NCI-H2107 (cell line): ENCODE data around the gene SLC39A9.
"Not testable (repeated sequence)": the region's sequence is repeated elsewhere in the genome, so short reads cannot be mapped to it uniquely, and the experiment has no call there.

Source experiments
- DNase-seq: peaks from one replicate; lab custom pipeline; 2025; lab: John Stamatoyannopoulos, UW

SLC39A9 gene

GRCh38 chr14:69478055-69478454 lies 79.6 kb downstream of the SLC39A9 start:
- DNase-seq = not testable (repeated sequence)

- DNase-seq = no peak
These were observed 81.2 kb downstream of the SLC39A9 start for GRCh38 chr14:69479696-69480095.

DNA sequence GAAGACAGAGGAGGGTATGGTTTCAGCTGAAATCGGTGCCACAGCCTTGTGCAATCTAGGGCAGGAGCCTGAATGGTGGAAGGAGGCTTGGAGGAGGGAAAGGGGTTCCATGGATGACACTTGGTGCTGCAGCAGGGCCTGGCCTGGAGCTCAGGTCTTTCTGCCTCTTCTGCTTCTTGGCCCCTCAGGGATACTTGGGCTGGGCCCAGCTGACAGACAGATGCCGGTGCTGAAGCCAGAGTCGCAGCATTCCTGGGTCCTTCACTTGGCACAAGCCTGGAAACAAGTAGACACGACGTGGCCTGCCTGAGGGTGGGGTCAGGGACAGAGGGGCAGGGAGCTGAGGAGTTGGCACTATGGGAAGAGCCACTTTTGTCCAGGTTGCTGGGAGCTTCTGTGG lies 81.6 kb downstream of the SLC39A9 start:
- no peak for DNase-seq

- DNase-seq = peak; percentile 39
These were observed 83.5 kb downstream of the SLC39A9 start for GRCh38 chr14:69481815-69482568.

DNA sequence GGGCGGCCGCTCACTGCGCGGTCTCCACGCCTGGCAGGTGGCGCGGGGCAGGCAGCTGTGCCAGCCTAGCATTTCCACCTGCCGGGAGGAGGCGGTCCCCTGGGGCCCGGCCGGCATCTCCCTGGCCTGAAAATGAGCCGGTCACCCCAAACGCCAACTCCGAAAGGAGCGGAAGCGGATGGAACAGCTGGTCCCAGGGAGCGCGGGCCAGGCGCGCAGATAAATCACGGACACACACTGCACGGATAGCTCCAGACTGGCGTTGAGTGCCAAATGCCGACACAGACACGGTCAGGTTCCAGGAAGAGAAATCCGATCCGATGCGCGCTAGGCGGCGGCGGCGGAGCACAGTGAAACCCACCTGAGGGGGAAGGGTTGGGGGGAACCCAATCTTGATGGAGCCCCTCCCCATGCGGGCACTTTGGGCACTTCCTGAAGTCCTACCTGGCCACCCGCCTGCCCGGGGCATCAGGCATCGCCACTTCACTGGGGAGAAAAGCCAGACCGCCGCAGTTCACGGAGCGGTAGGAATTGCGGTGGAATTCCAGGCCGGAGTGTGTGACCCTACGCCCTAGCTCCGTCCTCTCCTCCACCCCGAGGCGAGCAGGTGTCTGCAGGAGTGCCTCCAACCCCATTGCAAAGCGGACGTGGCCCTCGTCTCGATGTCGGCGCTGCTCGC lies 85.4 kb downstream of the SLC39A9 start:
- peak; percentile 61 for DNase-seq

- DNase-seq = no peak
These were observed 86.2 kb downstream of the SLC39A9 start, which contains the start of gene PLEKHD1 for GRCh38 chr14:69484444-69485314. PLEKHD1 (plus strand) TSS chr14:69484728; CDS start chr14:69484966, 238 bp downstream.

- DNase-seq = no peak
These were observed 86.8 kb downstream of the SLC39A9 start for GRCh38 chr14:69485315-69485660.

GRCh38 chr14:69485701-69486100 lies 87.2 kb downstream of the SLC39A9 start:
- no peak for DNase-seq

GRCh38 chr14:69487226-69487625 lies 88.7 kb downstream of the SLC39A9 start:
- no peak for DNase-seq

DNA sequence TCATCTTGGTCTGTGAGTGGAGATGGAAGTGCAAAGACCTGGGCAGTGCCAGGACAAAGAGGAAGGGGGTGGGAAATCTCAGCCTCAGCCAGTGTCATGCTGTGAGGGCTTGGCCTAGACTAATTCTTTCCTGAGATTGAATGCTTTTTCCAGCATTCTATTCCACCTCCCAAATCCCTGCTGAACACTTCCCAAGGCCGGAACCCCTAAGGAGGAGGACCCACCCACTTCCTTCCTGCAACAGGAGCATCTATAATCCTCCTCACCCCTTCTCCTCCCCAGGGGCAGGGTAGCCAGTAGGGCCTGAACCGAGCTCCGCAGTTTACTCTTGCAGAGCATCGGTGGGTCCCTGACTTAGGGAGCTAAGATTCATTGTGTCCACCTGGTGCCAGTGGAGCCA lies 89.3 kb downstream of the SLC39A9 start:
- no peak for DNase-seq

DNA sequence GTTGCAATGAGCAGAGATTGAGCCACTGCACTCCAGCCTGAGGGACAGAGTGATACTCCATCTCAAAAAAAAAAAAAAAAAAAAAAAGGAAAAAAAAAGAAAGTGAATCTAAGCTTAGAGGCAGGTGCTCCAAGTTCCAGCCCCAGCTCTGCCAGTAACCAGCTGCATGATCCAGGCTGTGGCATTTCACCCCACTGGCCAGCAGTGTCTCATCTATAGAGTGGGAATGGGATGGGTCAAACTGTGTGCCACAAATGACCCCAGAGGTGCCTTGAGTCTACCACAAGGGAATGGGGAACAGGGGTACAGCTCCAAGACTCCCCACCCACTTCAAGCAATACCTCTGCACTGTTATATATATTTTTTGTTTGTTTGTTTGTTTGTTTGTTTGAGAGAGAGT lies 91.0 kb downstream of the SLC39A9 start:
- DNase-seq = no peak

DNA sequence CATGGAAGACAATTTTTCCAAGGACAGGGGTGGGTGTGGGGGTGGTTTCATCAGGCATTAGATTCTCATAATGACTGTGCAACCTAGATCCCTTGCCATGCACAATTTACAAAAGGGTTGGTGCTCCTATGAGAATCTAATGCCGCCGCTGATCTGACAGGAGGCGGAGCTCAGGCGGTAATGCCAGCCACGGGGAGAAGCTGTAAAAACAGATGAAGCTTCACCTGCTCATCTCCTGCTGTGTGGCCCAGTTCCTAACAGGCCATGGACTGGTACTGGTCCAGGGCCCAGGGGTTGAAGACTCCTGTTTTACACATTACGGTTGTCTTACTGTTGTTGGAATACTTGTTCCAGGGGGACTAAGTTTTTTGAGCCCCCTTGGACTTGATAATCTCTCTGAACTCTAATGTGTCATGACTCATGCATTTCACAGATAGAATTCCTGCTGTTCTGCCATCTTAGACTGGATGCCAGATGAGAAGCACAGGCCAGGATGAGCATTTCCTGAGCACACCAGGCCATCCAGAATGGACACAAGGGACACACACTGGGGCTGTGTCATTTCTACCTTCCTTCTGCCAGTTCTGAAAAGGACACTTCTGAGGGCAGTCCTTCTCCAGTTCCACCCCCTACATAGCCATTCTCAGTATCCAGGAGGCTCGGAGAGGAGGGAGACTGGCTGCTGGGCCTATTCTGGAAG lies 91.9 kb downstream of the SLC39A9 start:
- DNase-seq = no peak

- no peak for DNase-seq
These were observed 92.7 kb downstream of the SLC39A9 start for GRCh38 chr14:69491193-69491592.

DNA sequence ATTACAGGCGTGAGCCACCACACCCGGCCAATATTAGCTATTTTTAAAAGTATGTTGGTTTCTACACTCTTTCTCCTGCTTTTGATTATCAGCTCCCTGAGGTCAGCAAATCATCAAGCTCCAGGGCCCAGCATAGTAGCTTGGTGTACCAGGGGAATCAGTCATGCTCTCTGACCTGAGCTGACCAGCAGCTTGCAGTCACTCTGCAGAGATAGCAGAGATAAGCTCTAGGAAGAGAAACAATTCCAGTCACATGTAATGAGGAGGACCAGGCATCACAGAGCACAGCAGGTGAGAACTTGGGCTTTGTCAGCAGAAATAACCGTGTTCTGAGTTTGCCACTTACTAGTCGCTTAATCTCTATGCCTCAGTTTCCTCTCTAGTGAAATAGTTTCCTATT lies 94.5 kb downstream of the SLC39A9 start:
- DNase-seq = no peak

DNA sequence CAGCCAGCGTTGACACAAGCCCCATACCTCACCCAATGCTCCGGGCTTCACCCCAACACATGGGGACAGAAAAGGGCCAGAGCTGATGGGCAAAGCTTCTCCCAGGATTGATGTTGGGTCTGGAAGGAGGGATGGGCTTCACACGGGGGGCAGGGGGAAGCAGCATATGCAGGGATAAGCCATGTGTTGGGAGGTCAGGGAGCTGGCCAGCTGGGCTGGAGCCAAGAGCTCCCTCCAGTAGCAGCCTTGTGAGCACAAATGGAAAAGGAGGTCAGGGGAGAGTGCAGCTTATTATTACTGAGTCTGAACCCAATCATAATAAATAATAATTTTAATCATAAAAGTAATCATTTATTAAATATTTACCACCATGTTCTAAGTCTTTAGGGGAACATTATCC lies 95.3 kb downstream of the SLC39A9 start:
- DNase-seq = no peak

- DNase-seq = no peak
These were observed 96.9 kb downstream of the SLC39A9 start for GRCh38 chr14:69495341-69495921.

- DNase-seq = not testable (repeated sequence)
These were observed 99.4 kb downstream of the SLC39A9 start for GRCh38 chr14:69497866-69498265.

GRCh38 chr14:69498286-69498685 lies 99.8 kb downstream of the SLC39A9 start:
- not testable (repeated sequence) for DNase-seq

DNA sequence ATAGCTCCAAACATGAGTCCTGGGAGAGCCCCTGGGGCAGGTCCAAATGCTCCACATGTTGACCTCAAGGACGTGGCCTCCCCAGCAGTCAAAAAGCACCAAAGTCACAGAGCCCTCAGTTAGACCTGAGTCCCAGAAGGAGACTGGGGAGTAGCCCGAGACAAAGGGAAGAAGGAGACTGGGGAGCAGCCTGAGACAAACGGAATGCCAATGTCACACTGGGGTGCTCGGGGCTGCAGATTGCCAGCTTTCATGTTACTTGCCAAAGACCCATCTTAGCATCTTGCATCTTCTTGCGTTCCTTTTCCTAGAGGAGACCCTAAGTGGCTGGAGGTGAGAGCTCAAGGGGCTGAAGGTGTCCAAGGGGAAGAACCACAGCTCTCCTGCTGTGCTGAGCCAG lies 100.9 kb downstream of the SLC39A9 start:
- DNase-seq = no peak

- DNase-seq = no peak
These were observed 101.6 kb downstream of the SLC39A9 start for GRCh38 chr14:69500096-69500495.

GRCh38 chr14:69500736-69501135 lies 102.2 kb downstream of the SLC39A9 start:
- DNase-seq = no peak

GRCh38 chr14:69501423-69501838 lies 102.9 kb downstream of the SLC39A9 start:
- peak; percentile 84 for DNase-seq
